Stimulated activated CD8-positive, alpha-beta memory T cell treated with anti-CD3 and anti-CD28 coated beads, Interleukin-12 subunit alpha, Interleukin-12 subunit beta, amount 100 ng/mL, for 4 hours (primary cell): ENCODE measurements around the gene DOCK6.

ENCODE experiments used
- DNase-seq: peaks from one replicate; pipeline ENCODE4 v3.0.0-alpha.2; 2020; ENCODE audit warnings: low read depth

The DOCK6 gene

DNA sequence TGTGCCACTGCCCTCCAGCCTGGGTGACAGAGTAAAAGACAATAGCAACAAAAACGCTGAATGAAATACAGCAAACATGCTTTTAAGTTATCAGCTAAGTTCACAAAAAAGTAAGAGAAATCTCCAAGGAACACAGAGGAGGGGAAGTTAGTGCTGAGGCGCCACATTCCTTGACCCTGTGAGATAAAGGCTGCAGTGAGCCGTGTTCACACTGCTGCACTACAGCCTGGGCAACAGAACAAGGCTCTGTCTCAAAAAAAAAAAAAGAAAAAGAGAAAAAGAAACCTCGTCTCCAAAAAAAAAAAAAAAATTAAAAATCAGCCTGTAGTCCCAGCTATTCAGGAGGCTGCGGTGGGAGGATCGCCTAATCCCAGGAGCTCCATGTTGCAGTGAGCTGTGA lies 16.3 kb upstream of the DOCK6 start:
- DNase-seq, result no peak

GRCh38 chr19:11274533-11275086 lies 12.3 kb upstream of the DOCK6 start:
- no peak for DNase-seq

DNA sequence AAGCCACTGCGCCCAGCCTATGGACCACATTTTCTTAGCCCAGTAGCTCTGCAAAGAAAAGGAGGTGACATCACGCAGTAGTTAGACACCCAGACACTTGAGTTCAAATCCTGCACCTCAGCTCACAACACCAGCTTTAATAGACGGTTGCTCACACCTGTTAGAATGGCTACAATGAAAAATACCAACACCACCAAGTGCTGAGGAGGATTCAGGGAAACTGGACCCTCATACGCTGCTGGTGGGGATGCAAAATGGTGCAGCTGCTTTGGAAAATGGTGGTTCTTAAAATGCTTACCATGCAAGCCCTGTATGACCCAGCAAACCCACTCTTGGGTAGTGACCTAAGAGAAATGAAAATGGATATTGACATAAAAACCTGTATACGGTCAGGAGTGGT lies 11.7 kb upstream of the DOCK6 start:
- no peak for DNase-seq

GRCh38 chr19:11273296-11273695 lies 11.0 kb upstream of the DOCK6 start:
- no peak for DNase-seq

DNA sequence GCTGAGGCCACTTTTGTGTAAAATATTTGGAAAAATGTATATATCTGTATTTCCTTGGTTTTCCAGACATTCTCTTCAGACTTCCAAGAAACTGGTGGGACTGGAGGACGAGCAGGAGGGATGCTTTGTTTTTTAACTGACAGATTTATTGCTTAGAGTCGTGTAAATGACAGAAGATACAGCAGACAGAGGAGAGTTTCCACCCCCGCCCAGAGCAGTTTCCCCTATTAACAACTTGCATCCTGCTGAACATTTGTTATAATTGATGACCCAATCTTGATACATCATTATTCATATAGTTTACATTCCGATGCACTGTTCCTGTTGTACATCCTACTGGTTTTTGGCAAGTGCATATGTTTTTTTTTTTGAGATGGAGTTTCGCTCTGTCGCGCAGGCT lies 7.1 kb upstream of the DOCK6 start:
- no peak for DNase-seq

- DNase-seq, result no peak
Measured at GRCh38 chr19:11268783-11269267, 6.5 kb upstream of the DOCK6 start.

DNA sequence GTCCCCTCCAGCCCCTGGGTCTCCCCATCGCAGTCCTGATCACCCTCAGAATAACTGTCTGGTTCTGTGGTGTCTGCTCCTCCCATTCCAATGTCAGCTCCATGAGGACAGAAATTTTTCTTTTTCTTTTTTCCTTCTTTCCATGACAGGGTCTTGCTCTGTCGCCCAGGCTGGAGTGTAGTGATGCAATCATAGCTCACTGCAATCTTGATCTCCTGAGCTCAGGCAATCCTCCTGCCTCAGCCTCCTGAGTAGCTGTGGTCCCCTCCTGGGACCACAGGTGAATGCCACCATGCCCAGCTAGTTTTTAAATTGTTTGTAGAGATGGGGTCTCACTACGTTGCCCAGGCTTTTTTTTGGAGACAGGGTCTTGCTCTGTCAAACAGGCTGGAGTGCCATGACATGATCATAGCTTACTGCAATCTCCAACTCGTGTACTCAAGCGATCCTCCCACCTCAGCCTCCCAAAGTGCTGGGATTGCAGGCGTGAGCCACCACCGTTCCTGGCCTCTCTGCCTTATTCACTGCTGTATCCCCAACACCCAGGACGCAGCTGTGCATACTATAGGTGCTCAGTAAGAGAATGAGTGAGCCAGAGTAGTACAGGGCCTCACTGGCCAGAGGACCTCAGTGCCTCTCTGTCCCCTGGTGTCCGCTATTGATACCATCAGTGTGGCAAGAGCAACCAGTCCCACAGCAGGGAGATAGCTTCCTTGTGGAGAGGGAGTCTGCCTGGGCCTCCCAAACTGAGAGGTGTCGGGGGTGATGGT lies 5.2 kb upstream of the DOCK6 start:
- no peak for DNase-seq

- no peak for DNase-seq
Measured at GRCh38 chr19:11265785-11266236, 3.5 kb upstream of the DOCK6 start.

DNA sequence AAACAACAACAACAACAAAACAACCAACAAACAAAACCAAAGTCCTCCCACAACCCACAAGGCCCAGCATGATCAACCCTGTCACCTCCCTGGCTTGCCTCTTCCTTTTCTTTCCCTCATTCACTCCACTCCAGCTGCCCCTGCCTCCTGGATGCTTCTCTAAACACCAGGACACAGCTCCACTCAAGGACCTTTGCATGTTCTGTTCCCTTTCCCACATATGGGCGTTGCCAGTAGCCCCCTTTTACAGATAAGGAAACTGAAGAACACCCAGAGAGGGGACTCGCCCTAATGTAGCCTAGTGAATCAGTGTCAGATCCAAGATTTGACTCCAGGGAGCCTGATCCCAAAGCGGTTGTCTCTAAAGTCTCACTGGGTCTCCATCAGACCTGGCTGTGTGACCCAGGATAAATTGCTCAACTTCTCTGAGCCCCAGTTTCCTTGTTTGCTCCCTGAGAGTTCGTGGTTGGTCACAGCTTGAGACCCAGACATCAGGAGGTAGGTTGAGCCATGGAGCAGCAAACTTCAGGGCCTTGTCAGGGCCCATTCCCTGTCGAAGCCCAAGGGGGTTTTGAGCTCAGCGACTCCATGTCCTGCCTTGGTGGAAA lies 3.0 kb upstream of the DOCK6 start:
- no peak for DNase-seq

GRCh38 chr19:11264452-11265176 lies 2.3 kb upstream of the DOCK6 start:
- DNase-seq, result no peak

GRCh38 chr19:11263726-11264125 lies 1.4 kb upstream of the DOCK6 start:
- no peak for DNase-seq

DNA sequence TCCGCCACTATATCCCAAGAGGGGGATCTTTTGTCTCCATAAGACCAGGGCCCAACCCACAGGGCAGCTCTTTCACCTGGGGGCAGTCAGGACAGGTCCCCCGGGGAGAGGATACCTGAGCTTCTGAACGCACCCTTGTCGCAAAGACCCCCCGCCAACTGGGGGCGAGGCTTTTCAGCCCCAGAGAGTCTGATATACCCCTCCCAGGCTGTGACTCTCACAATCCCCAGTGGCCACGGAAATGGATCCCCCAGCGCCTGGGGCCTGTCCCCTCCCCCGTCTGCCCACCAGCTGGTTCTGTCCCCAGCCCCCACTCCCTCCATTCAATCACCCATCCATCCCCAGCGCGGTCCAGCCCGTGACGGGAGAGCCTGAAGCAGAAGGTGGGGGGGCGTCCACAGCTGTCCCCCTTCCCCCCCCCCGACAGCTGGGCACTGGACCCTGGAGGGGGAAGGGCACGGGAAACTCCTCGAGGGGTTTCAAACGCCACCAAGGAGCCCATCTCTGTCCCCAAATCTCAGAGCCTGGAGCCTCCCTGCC lies 823 bp downstream of the DOCK6 start:
- DNase-seq, result no peak

- no peak for DNase-seq
Measured at GRCh38 chr19:11260996-11261395, 1.3 kb downstream of the DOCK6 start.

DNA sequence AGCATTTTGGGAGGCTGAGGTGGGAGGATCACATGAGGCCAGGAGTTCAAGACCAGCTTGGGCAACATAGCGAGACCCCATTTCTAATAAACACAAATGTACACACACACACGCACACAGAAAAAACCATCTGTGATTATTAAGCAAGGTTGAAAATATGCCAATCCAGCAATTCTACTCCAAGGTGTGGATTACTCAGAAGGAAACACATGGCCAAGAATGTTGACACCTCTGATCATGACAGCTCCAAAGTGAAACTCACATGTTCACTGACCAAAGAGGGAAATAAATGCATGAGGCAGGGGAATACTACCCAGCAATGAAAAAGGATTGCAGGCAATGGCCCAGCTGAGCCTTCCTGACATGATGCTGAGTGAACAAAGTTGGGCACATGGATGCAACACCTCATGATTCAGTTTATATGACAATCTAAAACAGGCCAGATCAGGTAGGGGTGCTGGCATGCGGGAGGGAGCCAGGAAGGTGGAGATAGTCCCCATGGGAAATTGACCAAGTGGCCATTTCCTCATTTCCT lies 4.4 kb downstream of the DOCK6 start:
- DNase-seq, result no peak

DNA sequence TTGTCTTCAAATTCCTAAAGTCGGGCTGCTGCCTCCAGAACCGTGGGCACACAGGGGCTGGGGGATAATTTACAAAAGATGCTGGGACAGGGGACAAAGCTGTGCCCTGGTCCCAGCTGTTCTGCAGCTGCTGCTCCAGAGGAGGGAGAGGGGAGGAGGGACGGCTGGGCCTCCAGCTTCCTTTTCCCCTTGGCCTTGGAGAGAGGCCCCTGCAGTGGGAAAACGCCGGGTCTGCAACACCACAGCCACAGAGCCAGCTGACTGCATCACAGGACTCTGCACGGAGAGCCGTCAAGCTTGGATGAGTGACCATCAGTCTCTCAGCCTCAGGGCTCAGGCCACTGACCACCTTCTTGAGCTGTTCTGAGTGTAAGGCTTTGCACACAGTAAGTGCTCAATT lies 6.1 kb downstream of the DOCK6 start:
- DNase-seq, result no peak

DNA sequence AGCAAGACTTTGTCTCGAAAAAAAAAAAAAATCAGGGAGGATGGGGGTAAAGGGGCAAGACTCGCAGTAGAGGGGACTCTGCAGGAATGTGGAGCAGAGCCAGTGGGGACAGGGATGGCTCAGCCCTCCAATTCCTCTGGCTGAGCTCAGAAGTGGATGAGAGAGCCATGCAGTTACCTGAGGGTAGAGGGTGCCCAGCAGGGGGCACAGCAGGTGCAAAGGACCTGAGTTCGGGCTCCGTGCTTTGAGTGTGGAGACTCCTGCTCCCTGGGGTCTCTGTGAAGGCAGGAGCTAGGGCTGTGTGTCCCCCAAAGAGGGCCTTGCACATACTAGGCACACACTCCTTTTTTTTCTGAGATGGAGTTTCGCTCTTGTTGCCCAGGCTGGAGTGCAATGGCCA lies 7.7 kb downstream of the DOCK6 start:
- DNase-seq, result no peak

DNA sequence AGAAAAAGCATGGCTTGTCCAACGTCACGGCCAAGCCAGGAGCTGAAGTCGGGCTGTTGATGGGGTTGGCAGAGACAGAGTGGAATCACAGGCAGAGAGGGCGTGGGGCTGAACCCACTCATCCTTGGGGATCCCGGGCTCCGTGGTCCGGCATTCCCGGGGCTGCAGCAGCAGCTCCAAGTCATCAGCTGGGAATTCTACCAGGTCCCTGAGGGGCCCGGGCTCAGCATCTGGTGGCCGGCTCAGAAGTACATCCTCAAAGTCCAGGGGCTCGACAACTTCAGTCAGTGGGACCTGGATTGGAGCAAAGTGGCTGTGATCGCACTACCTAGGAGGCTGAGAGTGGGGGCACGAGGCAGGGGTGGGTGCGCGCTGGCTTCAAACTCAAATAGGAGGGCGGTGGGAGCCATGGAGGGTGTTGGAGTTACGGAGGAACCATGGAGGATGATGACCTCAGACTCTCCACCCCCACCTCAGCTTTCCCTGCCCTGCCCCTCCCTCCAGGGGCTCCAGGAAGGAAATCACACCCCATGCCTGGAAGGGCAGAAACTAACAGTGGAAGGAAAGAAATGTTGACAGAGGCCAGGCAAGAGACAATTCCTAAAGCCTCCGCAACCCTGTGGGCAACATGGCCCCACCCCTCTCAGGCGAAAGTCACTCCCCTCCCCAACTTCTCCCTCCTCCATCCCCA lies 9.5 kb downstream of the DOCK6 start:
- no peak for DNase-seq

GRCh38 chr19:11251650-11252314 lies 10.5 kb downstream of the DOCK6 start:
- DNase-seq, result no peak

- no peak for DNase-seq
Measured at GRCh38 chr19:11251217-11251616, 11.1 kb downstream of the DOCK6 start.

DNA sequence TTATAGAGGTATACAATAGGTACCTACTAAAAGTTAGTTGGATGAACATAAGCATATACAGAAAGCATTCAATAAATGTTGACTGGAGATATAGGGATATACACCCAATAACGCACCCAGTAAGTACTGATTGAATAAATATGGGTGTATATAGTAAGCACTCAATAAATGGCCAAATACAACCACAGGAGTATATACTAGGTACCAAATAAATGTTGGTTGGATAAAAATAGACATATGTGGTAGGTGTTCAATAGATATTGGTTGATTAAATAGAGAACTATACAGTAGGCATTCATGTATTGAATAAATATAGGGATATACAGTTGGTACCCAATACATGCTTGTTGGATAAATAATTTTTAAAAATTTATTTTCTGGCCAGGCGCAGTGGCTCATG lies 13.5 kb downstream of the DOCK6 start:
- DNase-seq, result no peak

DNA sequence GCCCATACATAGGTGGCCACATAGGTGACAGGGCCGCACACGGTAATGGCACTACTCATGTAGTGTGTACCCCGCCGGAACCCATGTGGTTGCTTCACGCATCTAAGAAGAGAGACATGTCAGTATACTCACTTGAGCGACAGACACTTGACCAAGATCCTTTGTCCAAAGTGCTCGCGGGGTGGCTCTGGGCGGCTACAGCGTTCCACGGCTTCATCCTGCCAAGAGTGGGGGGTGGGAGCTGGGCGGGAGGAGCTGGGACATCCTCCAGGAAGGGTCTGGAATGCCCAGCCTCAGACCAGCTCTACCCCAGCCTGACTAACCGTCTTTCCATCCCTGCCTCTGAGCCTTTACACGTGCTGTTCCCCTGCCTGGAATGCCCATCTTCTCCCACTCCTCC lies 14.4 kb downstream of the DOCK6 start:
- no peak for DNase-seq
